Fibroblast of skin of back (primary cell): ENCODE data around the gene TADA3. TPM values are rescaled to one million over a fixed set of nuclear protein-coding genes. Genes with fewer than 3 reads are reported as not detected.

Experiments
- DNase-seq: peaks from one replicate; pipeline ENCODE4 v3.0.0-alpha.2; 2013
- polyA plus RNA-seq, 2 experiments: library from polyadenylated mRNA; unstranded; fragments of 120-200 nt; gene quantifications; one replicate each; pipeline ENCODE4 v1.2.1, GENCODE V29; 2013; ENCODE audit not compliant: insufficient read length in 2 of 2

TADA3 gene, protein sequence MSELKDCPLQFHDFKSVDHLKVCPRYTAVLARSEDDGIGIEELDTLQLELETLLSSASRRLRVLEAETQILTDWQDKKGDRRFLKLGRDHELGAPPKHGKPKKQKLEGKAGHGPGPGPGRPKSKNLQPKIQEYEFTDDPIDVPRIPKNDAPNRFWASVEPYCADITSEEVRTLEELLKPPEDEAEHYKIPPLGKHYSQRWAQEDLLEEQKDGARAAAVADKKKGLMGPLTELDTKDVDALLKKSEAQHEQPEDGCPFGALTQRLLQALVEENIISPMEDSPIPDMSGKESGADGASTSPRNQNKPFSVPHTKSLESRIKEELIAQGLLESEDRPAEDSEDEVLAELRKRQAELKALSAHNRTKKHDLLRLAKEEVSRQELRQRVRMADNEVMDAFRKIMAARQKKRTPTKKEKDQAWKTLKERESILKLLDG
- polyA plus RNA-seq (2013, experiment 1 of 2; ENCODE audit: insufficient read length) = 101 TPM
- polyA plus RNA-seq (2013, experiment 2 of 2; ENCODE audit: insufficient read length) = 105 TPM

DNA sequence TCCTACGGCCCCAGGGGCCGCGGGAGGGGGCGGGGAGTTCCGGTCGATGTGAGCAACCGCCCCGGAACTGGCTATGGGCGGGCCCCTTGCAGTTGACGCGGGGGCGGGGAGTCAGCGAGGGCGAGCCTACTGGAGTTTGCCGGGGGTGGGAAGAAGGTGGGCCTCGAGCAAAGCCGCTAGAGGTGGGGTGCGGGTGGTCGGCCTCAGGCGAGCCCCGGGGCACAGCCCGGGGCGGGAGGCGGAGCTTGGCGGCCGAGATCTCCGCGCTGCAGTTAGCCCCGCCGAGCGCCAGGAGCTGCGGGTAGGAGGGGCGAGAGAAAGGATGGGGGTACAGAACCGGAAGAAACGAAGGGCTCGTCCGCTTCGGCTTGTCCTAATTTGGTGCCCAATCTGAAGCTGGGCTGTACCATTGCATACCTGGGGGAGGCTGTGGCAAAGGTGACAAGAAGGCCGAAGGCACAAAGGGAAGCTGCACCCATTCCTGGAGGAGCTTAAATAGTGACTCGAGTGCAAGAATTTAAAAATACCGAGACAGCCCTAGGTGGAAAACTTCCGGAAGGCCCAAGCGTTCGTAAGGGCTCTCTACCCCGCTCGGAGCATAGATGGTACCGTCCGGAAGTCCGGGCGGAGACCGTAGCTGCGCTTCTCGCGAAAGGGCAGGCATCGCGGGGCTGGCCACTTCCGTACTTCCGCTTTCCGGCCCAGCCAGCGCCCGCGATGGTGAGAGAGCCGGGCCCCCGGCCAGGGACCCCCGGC lies at the start of gene TADA3, which contains the start of gene ARPC4:
Gene TADA3, minus strand, starts transcription at position 69 of the 756 bp plus-strand sequence. CDS start 1,007 bp downstream, outside the sequence.
Gene ARPC4, plus strand, starts transcription at position 678 of the 756 bp plus-strand sequence. Its CDS starts 40 bp downstream, at position 718.
- peak; percentile 96 for DNase-seq

DNA sequence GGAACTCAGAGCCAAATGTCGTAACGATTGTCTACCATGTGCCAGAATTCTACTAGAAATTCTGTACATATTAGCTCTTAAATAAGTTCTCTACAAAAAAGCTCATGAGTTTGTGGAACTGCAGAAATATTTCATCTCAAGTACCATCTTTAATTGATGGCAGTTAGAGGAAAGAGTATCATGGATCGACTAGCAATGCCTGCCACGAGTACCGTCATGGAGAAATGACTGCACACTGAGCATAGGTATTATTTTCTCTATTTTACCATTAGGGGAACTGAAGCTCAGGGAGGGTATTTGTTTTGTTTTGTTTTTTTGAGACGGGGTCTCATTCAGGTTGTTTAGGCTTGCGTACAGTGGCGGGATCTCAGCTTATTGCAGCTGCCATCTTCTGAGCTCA lies 48.7 kb upstream of the TADA3 start:
- no peak for DNase-seq

DNA sequence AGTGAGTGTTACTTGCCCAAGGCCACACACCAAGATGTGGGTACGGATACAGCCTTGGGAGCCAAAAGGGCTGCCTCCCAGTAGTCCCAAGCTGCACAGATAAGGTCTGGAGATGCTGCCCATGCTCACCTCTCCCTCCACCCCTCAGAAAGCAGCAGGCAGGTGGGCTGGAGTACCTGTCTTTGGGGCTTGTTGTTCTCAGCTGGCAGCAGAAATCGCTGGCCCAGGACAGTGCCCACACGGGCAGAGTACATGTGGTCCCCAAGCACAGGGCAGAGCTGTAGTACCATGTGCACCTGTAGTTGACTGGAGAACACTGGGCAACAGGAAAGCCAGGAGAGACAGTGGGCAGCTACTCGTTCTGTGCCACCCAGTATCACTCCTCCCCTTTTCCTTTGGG lies 46.6 kb upstream of the TADA3 start:
- DNase-seq = no peak

DNA sequence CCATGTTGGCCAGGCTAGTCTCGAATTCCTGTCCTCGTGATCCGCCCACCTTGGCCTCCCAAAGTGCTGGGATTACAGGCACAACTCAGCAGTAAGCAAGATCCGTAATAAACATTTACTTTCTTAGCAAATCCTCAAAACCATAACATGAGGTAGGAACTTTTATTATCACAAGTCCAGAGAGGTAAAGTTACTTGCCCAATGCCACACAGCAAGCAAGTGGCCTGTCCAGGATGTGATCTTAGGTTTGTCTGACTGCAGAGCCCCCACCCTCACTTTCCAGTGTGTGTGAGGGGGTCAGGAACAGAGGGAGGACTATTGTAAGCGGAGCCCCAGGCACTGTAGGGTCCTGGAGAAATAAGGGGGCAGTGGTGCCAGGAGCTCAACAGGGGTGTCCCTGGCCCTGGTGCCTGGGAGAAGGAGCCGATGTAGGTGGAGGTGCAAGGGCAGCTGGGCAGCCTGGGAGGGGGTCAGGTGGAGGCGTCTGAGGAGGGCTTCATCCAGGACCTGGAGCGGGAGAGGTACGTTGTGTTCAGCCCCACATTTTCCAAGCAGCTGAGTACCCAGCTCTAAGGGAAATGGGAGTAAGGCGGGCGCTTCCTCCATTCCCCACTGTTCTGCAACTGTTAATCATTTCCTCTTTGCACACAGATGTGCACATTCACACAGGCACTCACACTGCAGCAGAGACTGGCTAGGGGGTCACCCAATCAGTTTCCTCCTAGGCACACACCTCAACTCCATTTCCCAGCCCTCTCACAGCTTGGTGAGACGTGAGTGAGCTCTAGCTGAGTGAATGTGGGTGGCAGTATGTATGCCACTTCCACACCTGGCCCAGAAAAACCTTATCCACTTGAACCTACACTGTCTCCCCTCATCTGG lies 45.7 kb upstream of the TADA3 start:
- DNase-seq = no peak

DNA sequence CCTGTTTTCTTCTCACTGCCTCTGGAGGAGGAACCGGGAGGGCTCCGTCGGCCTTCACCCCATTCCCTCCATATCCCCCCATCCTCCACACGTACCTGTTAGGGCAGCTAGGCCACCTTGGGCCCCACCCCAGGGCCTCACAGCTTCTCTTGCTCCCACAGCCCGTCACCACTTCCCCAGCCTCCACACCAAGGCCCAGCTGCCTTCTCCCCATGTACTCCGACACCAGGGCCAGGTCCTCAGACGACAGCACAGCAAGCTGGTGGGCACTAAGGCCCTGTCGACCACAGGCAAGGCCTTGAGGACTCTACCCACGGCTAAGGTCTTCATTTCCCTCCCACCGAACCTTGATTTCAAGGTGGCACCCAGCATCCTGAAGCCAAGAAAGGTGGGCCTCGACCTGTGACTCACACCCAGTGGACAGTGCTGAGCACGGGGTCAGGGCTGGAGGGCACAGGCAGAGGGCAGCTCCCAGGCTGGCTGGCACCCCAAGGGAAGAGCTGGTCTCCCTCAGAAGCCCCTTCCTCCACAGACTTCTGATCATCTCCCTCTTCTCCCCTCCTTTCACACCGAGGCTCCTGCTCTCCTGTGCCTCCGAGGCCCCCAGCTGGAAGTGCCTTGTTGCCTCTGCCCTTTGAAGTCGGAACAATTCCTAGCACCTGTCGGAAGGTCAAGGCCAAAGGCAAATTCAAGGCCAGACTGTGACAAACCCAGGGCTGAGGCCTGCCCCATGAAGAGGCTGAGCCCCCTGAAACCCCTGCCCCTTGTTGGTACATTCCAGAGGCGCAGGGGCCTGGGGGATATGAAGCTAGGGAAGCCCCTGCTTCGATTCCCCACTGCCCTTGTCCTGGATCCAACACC lies 42.5 kb upstream of the TADA3 start:
- DNase-seq = no peak

DNA sequence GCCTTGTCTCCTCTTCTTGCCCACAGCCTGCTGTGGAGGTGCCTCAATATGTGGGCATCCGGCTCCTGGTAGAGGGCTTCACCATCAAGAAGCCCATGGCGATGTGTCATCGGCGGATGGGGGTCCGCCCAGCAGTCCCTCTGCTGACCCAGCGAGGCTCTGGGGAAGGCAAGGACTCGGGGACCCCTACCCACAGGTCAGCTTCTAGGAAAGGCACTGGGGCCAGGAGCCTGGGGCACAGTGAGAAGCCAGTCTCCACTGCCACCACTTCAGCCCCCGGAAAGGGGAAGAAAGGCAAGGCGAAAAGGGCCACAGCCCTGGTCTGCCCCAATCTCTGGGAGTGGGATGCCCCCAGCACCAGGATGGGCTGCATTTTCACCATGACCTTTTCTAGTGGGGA lies 40.8 kb upstream of the TADA3 start:
- DNase-seq = no peak

DNA sequence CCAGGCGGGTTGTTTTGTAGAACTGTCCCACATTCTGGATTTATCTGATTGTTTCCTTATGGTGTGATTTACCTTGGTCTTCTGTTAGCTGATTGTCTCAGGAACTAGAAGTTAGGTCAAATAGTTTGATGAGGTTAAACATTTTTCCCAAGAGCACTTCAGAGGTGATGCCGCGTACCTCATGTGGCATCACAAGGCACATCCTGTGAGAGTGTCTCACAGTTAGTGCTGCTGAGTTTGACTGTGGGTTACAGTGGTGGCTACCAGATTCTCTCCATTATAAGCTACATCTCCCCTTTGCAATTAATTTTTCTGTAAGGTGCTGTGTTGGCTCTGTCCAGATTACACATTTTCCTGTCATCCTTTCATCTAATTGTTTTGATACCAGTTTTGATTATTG lies 39.0 kb upstream of the TADA3 start:
- no peak for DNase-seq

DNA sequence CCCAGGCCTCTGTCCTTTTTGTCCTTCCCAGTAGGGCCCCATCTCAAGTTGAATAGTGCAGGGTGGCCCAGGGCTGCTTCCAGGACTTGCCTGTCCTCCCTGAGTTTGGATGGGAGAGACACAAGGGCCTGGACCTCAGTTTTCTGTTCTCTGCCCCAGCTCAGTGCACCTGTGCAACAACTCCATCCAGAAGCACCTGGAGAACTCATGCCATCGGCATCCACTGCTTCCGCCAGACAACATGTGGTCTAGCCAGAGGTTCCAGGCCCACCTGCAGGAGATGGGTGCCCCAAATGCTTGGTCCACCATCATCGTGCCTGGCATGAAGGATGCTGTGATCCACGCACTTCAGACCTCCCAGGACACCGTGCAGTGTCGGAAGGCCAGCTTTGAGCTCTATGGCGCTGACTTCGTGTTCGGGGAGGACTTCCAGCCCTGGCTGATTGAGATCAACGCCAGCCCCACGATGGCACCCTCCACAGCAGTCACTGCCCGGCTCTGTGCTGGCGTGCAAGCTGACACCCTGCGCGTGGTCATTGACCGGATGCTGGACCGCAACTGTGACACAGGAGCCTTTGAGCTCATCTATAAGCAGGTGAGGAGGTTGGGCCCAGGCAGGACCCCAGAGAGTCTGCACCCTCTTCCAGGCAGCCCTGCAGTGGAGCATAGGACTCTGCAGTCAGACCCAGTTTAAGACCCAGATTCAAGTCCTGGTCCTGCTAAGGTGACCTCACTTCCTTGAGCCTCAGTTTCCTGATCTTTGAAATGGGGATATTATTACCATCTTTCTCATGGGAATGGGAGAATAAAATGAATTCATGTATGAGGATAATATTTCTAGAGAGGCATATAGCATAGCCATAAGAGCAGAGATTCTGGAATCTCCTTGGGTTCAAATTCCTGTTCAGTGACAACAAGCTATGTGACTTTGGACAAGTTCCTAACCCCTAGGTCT lies 36.8 kb upstream of the TADA3 start:
- DNase-seq = no peak

DNA sequence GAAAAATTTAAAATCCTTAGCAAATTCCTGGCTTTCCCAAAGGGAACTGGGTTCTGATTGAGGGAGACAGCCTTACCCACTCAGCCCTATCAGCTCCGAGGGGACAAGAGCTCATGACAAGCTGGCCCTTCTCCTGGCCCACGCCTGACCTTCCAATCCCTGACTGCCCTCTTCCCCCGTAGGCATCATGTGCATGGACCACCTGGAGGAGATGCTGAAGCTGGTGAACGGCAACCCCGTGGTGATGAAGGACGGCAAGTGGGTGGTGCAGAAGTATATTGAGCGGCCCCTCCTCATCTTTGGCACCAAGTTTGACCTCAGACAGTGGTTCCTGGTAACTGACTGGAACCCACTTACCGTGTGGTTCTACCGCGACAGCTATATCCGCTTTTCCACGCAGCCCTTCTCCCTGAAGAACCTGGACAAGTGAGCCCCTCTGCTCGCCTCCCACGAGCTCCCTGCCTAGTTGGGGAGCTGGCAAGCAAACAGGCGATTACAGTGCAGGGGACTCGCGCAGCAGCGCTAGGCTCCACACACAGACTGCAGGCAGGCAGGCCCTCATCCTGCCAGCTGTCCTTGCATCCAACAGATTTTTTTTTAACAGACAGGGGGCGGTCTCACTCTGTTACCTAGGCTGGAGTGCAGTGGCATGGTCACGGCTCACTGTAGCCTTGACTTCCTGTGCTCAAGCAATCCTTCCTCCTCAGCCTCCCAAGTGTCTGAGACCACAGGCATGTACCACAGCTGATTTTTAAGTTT lies 34.7 kb upstream of the TADA3 start:
- DNase-seq = peak; percentile 32

DNA sequence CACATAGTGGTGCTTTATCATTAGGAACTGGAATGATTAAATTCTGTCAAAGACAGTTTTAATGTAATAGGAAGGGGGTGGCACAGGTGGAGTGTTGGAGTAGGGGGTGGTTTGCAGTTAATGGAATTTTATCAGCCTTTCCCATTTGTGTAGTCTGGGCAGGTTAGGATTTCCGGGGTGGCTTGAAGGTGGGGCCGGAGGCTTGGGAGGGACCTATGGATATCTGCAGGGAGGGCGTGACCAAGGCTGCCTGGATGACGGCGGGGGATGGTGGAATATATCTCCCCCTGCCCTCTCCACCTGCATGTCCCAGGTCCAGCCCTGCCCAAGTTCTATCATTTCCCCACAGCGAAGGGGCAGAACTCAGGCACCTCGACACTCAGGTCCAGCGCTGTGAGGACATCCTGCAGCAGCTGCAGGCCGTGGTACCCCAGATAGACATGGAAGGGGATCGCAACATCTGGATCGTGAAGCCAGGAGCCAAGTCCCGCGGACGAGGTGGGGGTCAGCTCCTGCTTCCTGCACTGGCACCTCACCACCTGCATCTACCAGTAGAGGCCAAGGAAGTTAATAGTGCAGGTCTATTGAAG lies 33.3 kb upstream of the TADA3 start:
- DNase-seq = no peak

DNA sequence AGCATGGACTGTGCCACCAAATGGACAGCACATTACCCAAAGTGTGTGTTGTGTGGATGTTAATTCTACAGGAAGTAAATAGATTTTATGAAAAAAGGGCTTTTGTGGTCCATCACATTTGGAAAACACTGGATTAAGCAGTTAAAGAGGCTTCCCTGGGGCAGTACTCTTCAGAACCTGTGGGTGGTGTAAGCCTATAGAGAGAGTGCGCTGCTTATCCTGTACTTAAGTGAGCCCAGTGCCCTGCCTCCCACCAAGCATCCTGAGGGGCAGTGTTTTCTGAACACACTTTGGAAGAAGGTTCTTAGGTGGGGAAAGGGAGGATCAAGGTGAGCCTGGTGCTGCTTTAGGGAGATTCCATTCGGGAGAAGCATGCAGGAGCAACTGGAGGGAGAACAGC lies 28.7 kb upstream of the TADA3 start:
- no peak for DNase-seq

DNA sequence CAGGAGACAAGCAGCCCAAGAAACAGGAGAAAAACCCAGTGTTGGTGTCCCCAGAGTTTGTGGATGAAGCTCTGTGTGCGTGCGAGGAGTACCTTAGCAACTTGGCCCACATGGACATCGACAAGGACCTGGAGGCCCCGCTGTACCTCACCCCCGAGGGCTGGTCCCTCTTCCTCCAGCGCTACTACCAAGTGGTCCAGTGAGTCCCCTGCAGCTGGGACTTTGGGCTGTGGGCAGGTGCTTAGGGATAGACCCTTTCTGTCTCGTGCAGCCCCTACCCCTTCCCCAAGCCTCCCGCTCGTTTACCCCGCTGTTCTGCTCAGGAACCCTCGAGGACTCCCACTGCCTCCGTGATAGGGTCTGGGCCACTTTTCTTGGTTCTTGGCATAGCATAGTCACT lies 28.3 kb upstream of the TADA3 start:
- no peak for DNase-seq

DNA sequence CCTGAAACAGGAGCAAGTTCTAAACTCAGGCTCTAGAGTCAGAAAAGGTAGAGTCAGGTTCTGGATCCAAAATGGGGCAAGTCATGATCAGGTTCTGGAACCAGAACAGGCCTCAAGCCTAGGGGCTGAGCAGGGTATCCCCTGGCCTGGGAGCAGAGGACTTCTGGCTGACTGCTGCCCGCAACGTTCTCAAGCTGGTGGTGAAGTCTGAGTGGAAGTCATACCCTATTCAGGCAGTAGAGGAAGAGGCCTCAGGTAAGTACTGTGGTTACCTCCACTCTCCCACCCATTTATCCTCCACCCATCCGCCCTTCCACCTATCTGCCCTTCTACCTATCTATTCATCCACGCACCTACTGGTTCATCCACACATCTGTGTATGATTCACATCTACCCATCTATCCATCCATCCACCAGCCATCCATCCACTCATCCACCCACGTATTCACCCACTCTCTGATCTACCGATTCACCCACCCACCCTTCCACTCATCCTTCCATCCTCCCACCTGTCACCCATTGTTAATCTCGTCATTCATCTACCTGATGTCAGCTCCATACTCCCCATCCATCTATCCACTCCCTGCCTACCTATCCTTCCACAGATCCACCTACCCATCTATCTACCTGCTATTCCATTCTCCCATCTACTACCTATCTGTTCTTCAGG lies 26.5 kb upstream of the TADA3 start:
- DNase-seq = no peak

DNA sequence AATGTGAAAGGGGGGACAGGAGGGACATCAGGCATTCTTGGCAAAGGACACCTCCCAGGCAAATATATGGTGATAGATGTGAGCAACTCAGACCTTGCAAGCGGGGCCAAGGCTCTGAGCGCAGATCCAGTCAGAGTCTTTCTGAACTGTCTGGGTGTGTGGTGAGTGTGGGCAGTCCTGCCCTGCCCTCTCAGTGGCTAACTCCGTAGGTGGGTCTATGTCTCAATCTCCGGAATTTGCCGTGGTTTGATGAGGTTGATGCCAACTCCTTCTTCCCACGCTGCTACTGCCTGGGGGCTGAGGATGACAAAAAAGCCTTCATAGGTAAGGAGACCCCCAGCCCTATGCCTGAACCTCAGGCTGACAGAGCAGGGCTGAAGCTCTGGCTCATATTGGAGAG lies 25.2 kb upstream of the TADA3 start:
- DNase-seq = no peak

DNA sequence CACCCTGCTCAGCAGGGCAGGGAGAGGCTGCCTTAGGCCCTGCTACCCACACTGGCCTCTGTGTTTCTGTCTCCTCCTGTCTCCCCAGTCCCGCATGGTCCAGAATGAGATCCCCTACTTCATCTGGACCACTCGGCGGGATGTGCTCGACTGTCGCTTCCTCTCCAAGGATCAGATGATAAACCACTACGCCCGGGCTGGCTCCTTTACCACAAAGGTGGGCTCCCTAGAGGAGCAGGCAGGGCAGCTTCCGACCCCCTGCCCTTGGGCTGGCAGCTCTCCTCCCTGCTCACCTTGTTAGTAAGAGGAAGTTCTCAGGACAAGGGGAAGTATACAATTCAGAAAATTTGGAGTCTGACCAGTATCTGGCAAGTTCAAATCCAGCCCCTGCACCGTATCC lies 23.7 kb upstream of the TADA3 start:
- no peak for DNase-seq

DNA sequence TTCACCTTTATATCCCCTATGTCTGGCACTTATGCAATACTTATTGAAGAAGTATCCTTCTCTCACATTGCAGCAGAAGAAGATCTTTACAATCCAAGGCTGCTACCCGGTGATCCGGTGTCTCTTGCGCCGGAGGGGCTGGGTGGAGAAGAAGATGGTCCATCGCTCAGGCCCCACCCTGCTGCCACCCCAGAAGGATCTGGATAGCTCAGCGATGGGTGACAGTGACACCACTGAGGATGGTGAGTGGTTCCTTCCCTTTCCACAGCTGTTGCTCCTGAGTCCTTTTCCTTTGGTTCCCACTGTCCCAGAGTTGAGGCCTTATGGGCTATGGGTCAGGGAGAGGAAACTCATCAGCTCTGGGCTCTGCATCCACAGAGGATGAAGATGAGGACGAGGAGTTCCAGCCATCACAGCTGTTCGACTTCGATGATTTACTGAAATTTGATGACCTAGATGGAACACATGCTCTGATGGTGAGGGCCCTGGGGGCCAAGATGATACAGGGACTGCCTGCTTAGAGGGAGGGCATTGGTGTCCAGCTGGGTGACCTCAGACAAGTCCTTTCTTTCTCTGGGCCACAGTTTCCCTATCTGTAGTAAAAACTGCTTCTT lies 20.7 kb upstream of the TADA3 start:
- no peak for DNase-seq

DNA sequence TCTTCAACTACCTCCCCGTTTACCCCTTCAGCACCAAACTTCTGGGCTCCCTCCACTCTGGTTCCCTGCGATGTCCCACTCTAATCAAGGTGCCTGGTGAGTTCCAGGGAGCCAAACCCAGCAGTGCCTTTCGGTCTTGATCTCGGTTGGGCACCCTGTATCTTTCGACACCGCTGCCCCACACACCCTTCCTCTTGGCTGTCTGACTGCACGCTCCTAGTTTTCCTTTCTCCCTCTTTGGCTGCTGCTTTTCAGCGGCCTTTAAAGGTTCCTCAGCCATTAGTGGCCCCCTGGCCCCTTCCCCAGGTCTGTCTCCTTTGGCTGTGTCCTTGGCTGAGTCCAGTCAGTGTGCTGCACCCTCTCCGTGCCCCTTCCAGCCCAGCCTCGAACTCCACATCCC lies 18.6 kb upstream of the TADA3 start:
- DNase-seq = no peak

DNA sequence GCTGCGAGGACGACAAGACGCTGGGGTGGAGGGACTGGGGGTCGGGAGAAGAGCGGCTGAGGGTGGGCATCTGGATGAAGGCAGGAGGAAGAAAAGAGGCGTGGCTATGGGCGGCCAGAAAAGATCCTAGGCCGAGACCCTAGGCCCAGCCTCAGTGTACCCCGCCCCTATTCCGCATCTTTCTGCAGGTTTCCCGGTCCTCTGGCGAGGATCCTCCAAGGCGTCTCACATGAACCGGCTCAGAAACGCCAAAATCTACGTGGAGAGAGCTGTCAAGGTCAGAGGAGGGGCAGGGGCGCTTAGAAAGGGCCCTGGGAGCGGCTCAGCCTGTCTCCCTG lies 18.1 kb upstream of the TADA3 start:
- no peak for DNase-seq
